ENCODE results near the gene BDKRB1. TPM values are rescaled to one million over a fixed set of nuclear protein-coding genes. Genes with fewer than 3 reads are reported as not detected.

The BDKRB1 gene
- total RNA-seq, 6 experiments from 2014 or later: 0.31 TPM; not detected in 5

DNA sequence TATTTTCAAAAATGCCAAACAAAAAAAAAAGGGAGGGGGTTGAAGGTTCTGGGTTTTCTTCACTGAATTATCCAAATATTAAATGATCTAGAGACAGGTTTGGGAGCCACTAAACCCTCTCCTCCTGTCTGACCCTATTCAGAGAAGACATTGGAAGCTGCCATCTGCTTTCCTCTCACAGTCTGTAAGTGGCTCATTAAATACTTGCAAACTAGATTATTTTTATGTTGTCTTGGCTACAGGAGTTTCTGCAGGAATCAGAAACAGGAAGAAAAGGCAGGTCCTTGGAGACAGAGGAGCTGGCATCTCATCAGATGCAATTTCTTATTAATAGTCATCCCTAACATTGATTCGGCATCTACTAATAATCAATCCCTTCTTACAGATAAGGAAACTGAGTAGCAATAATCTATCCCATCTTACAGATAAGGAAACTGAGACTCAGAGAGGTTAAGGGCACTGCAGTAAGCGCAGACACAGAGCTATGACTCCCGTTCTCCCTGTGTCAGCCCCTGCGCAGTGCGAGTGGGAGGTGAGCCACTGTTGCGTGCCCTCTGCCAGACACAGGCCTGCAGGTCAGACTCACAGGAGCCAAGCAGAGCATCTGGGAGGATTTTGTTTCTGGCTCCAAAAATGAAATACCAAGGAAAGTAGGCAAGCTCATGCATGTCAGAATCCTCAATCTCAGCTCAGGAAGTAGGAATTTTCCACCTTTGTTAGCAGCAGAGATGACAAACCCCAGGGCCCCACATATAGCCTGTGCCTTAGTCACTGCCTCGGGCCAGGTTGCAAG lies 40.4 kb upstream of the BDKRB1 start:
- intact Hi-C loops (cut with DNase I): no loop called here
- DNase-seq (no peak), ATAC-seq (no peak)
- H3K4me3 ChIP-seq: no peak overlapping the region
- H3K36me3 ChIP-seq: no peaks in the 10 kb centered on the region
- H3K9me3 ChIP-seq: no peaks in the 10 kb centered on the region
- H3K27ac ChIP-seq: no peak overlapping the region
- WGBS (ENCODE audit: insufficient coverage, low coverage, low lambda C conversion rate, missing lambda C conversion rate): 77% methylated on average over 3 of the region's 7 CpGs
- no peaks in the 10 kb centered on the region for H3K27me3 ChIP-seq
- H3K4me1 ChIP-seq: peaks cover 0 to 6% (median 0%) of the 10 kb centered on the region in 4 donors
- TF ChIP-seq POLR2A (IDR thresholded peaks at IDR 0.05): no peak
- TF ChIP-seq, protein P1, sequence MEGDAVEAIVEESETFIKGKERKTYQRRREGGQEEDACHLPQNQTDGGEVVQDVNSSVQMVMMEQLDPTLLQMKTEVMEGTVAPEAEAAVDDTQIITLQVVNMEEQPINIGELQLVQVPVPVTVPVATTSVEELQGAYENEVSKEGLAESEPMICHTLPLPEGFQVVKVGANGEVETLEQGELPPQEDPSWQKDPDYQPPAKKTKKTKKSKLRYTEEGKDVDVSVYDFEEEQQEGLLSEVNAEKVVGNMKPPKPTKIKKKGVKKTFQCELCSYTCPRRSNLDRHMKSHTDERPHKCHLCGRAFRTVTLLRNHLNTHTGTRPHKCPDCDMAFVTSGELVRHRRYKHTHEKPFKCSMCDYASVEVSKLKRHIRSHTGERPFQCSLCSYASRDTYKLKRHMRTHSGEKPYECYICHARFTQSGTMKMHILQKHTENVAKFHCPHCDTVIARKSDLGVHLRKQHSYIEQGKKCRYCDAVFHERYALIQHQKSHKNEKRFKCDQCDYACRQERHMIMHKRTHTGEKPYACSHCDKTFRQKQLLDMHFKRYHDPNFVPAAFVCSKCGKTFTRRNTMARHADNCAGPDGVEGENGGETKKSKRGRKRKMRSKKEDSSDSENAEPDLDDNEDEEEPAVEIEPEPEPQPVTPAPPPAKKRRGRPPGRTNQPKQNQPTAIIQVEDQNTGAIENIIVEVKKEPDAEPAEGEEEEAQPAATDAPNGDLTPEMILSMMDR (IDR thresholded peaks at IDR 0.05): no peak

DNA sequence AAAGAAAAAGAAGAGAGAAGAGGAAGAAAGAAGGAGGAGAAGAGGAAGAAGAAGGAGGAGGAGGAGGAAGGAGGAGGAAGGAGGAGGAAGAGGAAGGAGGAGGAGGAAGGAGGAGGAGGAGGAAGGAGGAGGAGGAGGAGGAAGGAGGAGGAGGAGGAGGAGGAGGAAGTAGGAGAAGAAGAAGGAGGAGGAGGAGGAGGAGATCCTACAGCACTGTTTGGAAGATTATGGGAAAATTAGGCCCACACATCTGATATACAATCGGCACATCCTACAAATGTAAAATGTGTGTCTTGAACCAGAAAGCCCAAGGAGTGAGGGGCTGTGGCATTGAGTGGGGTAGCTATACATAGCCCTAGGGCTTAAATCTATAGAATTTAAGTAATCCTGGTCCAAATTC lies 39.4 kb upstream of the BDKRB1 start:
- ATAC-seq: no peak
- Histone ChIP-seq H3K9me3 (no peaks in the 10 kb centered on the region), H3K4me1 (peaks cover 0 to 6% (median 0%) of the 10 kb centered on the region in 4 donors), H3K27ac (no peak overlapping the region), H3K27me3 (no peaks in the 10 kb centered on the region), H3K4me3 (no peak overlapping the region), H3K36me3 (no peaks in the 10 kb centered on the region)
- WGBS (ENCODE audit: insufficient coverage, low coverage, low lambda C conversion rate, missing lambda C conversion rate): 90% methylated on average over 1 of the region's 1 CpG
- intact Hi-C loops (cut with DNase I): no loop called here
- no peak for TF ChIP-seq POLR2A (IDR thresholded peaks at IDR 0.05)
- TF ChIP-seq, protein P1 (IDR thresholded peaks at IDR 0.05): no peak
- DNase-seq: no peak

GRCh38 chr14:96217376-96217913 lies 38.6 kb upstream of the BDKRB1 start:
- intact Hi-C loops (cut with DNase I): no loop called here
- WGBS (ENCODE audit: insufficient coverage, low coverage, low lambda C conversion rate, missing lambda C conversion rate): 48% methylated on average over 3 of the region's 8 CpGs
- H3K9me3 ChIP-seq: no peaks in the 10 kb centered on the region
- no peaks in the 10 kb centered on the region for H3K36me3 ChIP-seq
- H3K4me1 ChIP-seq: peaks cover 0 to 6% (median 0%) of the 10 kb centered on the region in 4 donors
- no peak overlapping the region for H3K4me3 ChIP-seq
- DNase-seq (no peak), ATAC-seq (no peak)
- no peaks in the 10 kb centered on the region for H3K27me3 ChIP-seq
- H3K27ac ChIP-seq: no peak overlapping the region
- TF ChIP-seq, protein P1 (IDR thresholded peaks at IDR 0.05): no peak
- no peak for TF ChIP-seq POLR2A (IDR thresholded peaks at IDR 0.05)

DNA sequence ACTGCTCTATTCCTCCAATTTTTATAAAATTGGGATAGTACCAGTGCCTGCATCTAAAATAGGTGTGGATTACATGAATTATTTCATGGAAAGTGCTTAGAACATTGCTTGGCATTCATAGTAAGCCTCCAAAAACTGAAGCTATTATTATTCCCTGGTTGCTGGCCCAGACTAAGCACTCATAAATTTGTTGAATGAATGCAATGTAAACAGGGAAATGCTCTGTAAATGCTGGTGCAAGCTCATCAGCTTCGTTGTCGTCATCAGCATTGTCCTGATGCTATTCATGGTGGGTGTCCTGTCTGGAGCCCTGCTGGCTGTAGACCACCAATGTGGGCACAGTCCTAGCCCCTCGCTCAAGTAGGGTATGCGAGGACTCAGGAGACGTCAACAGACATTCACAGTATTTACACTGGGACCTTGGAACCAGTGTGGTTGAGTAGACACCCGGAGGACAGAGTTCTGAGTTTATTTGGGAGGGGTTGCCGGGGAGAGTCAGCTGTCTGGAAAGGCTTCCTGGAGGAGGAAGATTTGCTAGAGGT lies 34.8 kb upstream of the BDKRB1 start:
- intact Hi-C loops (cut with DNase I): no loop called here
- Histone ChIP-seq H3K27ac (no peak overlapping the region), H3K27me3 (no peaks in the 10 kb centered on the region), H3K4me1 (no peaks in the 10 kb centered on the region), H3K9me3 (no peaks in the 10 kb centered on the region), H3K36me3 (no peaks in the 10 kb centered on the region), H3K4me3 (no peak overlapping the region)
- no peak for TF ChIP-seq POLR2A (IDR thresholded peaks at IDR 0.05)
- TF ChIP-seq, protein P1 (IDR thresholded peaks at IDR 0.05): no peak
- DNase-seq (no peak), ATAC-seq (no peak)
- WGBS (ENCODE audit: insufficient coverage, low coverage, low lambda C conversion rate, missing lambda C conversion rate): 60% methylated on average over 3 of the region's 7 CpGs
